ENCODE measurements around the gene PUS1.

DNA sequence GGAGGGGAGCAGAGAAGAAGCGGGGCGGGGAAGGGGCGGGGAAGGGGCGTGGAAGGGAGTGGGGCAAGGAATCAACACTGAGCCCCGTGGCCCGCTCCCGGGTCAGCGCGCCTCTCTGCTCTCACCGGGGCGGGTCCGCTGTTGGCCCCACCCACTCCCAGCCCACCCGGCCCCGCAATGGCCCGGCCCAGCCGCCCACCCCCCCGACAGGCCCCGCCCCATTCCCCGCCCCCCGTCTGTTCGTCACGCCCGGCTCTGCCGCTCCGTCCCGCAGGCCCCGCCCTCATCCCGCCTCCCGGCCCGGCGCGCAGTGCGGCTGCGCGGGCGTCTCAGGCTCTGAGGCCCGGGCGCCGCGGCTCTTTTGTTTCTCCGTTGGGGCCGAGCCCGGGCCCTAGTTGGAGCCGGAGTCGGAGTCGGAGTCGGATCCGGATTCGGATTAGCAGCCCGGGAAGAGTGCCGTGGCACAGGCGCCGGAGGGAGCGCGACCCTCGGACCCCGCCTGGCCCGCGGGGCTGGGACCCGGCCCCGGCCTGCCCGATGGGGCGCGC is 34.7 kb upstream of the PUS1 start, which contains the start of gene ULK1:
- TF ChIP-seq, protein P1, sequence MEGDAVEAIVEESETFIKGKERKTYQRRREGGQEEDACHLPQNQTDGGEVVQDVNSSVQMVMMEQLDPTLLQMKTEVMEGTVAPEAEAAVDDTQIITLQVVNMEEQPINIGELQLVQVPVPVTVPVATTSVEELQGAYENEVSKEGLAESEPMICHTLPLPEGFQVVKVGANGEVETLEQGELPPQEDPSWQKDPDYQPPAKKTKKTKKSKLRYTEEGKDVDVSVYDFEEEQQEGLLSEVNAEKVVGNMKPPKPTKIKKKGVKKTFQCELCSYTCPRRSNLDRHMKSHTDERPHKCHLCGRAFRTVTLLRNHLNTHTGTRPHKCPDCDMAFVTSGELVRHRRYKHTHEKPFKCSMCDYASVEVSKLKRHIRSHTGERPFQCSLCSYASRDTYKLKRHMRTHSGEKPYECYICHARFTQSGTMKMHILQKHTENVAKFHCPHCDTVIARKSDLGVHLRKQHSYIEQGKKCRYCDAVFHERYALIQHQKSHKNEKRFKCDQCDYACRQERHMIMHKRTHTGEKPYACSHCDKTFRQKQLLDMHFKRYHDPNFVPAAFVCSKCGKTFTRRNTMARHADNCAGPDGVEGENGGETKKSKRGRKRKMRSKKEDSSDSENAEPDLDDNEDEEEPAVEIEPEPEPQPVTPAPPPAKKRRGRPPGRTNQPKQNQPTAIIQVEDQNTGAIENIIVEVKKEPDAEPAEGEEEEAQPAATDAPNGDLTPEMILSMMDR (conservative IDR thresholded peaks at IDR 0.05; ENCODE audit: low read depth, low read length) = no peak
- TF ChIP-seq EZH2 (IDR thresholded peaks at IDR 0.05; ENCODE audit: borderline replicate concordance, low read depth, low read length, poor library complexity, severe bottlenecking) = no peak

Data from A673 (cell line).